D341Med (cell line): ENCODE measurements around the gene ERI3.
A peak's percentile ranks its signal among the peaks of the same experiment; 100 is the strongest.

Source experiments
- DNase-seq: peaks from one replicate; pipeline ENCODE4 v3.0.0; 2012; ENCODE audit warnings: low spot score

The ERI3 gene

GRCh38 chr1:44282704-44283426 is 72.2 kb downstream of the ERI3 start:
- no peak for DNase-seq

- DNase-seq: no peak
These were observed 72.9 kb downstream of the ERI3 start for GRCh38 chr1:44281962-44282703.

GRCh38 chr1:44276901-44277300 is 78.2 kb downstream of the ERI3 start:
- no peak for DNase-seq

- no peak for DNase-seq
These were observed 79.1 kb downstream of the ERI3 start for GRCh38 chr1:44275991-44276405.

GRCh38 chr1:44275296-44275962 is 79.6 kb downstream of the ERI3 start:
- DNase-seq: no peak

GRCh38 chr1:44273560-44274350 is 81.3 kb downstream of the ERI3 start:
- no peak for DNase-seq

GRCh38 chr1:44272992-44273391 is 82.1 kb downstream of the ERI3 start:
- no peak for DNase-seq

GRCh38 chr1:44271646-44272045 is 83.4 kb downstream of the ERI3 start:
- DNase-seq: no peak

GRCh38 chr1:44270686-44271628 is 84.1 kb downstream of the ERI3 start:
- DNase-seq: peak; percentile 65

GRCh38 chr1:44268054-44268453 is 87.0 kb downstream of the ERI3 start:
- no peak for DNase-seq

GRCh38 chr1:44267438-44267837 is 87.6 kb downstream of the ERI3 start:
- DNase-seq: no peak

GRCh38 chr1:44266400-44267344 is 88.4 kb downstream of the ERI3 start:
- DNase-seq: no peak

GRCh38 chr1:44265656-44266358 is 89.2 kb downstream of the ERI3 start:
- no peak for DNase-seq

GRCh38 chr1:44264451-44264771 is 90.6 kb downstream of the ERI3 start:
- DNase-seq: no peak

GRCh38 chr1:44263568-44264450 is 91.2 kb downstream of the ERI3 start:
- DNase-seq: no peak

- no peak for DNase-seq
These were observed 92.1 kb downstream of the ERI3 start for GRCh38 chr1:44262816-44263567.

GRCh38 chr1:44262414-44262813 is 92.6 kb downstream of the ERI3 start:
- DNase-seq: no peak

GRCh38 chr1:44261962-44262361 is 93.1 kb downstream of the ERI3 start:
- DNase-seq: no peak
